RWPE1 (cell line): ENCODE results near the gene KCNK3.

Experiments used
- CTCF ChIA-PET: fragments of 350-600 bp; sonication (Branson Sonifier 250); formaldehyde crosslinking; extraction: SDS; loops from one replicate; lab custom pipeline; 2021; lab: Yijun Ruan, JAX
- POLR2A ChIA-PET: fragments of 400-600 bp; formaldehyde crosslinking; extraction: SDS; loops from one replicate; lab custom pipeline; 2020; ENCODE audit warnings: antibody characterized with exemption; ENCODE audit not compliant: low non-redundant PET; lab: Yijun Ruan, JAX
- DNase-seq: peaks from one replicate; pipeline ENCODE4 v3.0.0; 2012; ENCODE audit warnings: low spot score
- H3K27ac ChIP-seq: fragments of 450-650 bp; 2 replicates; pipeline ENCODE4 v1.5.1; 2017
- TF ChIP-seq, protein P1 (sequence below): fragments of 450-650 bp; conservative IDR thresholded peaks from 2 replicates; pipeline ENCODE4 v1.5.1; 2017; ENCODE audit warnings: low read depth, mild to moderate bottlenecking

The KCNK3 gene

DNA sequence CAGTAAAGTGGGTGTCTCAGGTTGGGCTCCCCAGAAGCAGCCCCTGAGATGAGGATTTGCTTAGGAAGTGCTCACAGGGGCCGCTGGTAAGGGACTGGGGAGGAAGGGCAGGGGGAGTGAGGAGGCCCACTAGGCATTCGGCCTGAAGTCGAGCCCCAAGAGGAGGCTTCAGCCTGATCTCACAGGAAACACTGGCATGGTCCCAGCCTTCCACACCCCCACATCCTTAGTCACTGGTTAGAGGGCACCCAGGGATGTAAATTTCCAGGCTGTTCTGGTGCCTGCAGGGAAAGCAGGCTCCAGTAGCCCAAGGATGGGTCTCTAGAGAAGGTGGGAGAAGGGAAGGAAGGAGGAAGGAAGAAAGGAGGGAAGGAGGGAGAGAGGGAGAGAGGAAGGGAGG lies 22.4 kb upstream of the KCNK3 start:
- ChIA-PET POLR2A (interaction anchor here (0.6 kb wide), 1 partner anchor 1305 kb away, joined by 4 read pairs; no protein-coding TSS in a partner anchor), CTCF (no interaction called here)
- H3K27ac ChIP-seq, result no peak overlapping the region
- no peak for DNase-seq
- TF ChIP-seq, protein P1, sequence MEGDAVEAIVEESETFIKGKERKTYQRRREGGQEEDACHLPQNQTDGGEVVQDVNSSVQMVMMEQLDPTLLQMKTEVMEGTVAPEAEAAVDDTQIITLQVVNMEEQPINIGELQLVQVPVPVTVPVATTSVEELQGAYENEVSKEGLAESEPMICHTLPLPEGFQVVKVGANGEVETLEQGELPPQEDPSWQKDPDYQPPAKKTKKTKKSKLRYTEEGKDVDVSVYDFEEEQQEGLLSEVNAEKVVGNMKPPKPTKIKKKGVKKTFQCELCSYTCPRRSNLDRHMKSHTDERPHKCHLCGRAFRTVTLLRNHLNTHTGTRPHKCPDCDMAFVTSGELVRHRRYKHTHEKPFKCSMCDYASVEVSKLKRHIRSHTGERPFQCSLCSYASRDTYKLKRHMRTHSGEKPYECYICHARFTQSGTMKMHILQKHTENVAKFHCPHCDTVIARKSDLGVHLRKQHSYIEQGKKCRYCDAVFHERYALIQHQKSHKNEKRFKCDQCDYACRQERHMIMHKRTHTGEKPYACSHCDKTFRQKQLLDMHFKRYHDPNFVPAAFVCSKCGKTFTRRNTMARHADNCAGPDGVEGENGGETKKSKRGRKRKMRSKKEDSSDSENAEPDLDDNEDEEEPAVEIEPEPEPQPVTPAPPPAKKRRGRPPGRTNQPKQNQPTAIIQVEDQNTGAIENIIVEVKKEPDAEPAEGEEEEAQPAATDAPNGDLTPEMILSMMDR, result no peak

DNA sequence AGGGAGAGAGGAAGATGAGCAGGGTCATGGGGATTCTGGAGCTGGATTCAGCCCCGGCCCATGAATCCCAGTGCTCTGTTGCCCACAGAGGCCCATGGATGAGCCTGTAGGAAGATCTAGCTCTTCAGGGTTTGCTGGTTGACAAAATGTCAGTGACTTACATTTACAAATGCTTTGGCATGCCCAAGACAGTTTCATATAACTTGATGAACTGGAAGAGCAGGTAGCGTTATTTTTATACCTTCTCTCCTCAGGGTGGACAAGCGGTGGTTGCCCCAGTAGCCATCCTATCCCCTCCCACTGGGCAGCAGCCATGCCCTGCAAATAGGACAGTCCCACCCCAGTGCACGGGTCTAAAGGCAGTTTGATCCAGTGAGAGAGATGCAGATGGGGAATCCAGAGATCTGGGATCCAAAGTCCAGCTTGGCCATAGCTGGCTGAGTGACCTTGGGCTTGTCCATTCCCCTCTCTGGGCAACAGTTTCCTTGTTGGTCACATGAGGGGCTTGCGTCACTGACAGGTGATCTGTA lies 21.5 kb upstream of the KCNK3 start:
- DNase-seq, result no peak
- POLR2A ChIA-PET, result interaction anchor here (0.6 kb wide), 1 partner anchor 1306 kb away, joined by 4 read pairs; no protein-coding TSS in a partner anchor
- TF ChIP-seq, protein P1, result no peak
- CTCF ChIA-PET, result interaction anchor here (0.6 kb wide), 1 partner anchor 13 kb away, joined by 3 read pairs; no protein-coding TSS in a partner anchor
- H3K27ac ChIP-seq, result no peak overlapping the region

DNA sequence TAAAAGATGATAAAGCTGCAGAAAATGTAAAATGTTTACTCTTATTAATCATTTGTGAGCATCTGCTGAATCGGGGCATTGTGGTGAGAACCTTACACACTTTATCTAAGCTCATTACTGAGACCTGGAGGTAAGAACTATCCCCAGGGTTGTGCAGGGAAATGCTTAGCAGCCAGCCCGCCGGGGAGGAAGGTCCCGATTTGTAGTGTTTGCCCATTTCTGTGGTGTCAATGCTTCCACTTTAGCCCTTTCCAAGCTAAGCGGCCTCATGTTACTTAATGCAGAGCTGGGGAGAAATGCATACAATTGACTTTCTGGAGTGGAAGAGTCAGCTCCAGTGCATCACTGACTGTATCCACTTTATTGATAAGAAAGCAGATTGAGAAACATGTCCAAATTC lies 20.8 kb upstream of the KCNK3 start:
- TF ChIP-seq, protein P1, result no peak
- POLR2A ChIA-PET, result no interaction called here

GRCh38 chr2:26672112-26672817 lies 20.3 kb upstream of the KCNK3 start:
- H3K27ac ChIP-seq, result no peak overlapping the region
- DNase-seq, result no peak
- ChIA-PET POLR2A (no interaction called here), CTCF (no interaction called here)
- TF ChIP-seq, protein P1, result no peak

More for the DNA sequence above, 20.8 kb upstream of the KCNK3 start:
- CTCF ChIA-PET, result interaction anchor here (0.5 to 0.6 kb wide), 2 partner anchors 14 to 153 kb away, joined by 3 read pairs; no protein-coding TSS in a partner anchor
- no peak overlapping the region for H3K27ac ChIP-seq
- DNase-seq, result no peak

DNA sequence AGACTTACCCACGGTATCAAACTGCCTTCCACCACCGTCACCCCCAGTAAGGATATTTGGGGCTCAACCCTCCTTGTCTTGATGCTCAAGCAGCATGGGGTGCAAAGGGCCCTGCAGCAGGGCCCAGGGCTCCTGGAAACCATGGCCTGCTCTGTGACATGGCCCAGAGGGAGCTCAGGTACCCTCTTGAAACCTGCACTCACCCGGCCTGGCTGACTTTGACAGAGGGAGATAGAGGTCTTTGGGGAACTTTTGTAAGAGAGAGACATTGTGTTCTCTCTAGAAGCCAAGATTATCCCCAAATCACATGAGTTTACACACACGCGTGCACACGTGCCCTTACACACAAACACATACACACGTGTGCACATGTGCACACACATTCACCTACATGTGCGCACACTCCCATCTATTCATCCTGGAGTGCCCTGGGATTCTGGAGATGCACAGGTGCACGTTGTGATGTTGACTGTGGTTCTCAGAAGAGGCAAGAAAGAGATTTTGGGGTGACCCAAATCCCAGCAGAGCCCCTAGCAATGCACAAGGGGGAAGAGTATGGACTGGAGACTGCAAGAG lies 19.6 kb upstream of the KCNK3 start:
- ChIA-PET CTCF (no interaction called here), POLR2A (no interaction called here)
- no peak for DNase-seq
- no peak overlapping the region for H3K27ac ChIP-seq
- TF ChIP-seq, protein P1, result no peak

DNA sequence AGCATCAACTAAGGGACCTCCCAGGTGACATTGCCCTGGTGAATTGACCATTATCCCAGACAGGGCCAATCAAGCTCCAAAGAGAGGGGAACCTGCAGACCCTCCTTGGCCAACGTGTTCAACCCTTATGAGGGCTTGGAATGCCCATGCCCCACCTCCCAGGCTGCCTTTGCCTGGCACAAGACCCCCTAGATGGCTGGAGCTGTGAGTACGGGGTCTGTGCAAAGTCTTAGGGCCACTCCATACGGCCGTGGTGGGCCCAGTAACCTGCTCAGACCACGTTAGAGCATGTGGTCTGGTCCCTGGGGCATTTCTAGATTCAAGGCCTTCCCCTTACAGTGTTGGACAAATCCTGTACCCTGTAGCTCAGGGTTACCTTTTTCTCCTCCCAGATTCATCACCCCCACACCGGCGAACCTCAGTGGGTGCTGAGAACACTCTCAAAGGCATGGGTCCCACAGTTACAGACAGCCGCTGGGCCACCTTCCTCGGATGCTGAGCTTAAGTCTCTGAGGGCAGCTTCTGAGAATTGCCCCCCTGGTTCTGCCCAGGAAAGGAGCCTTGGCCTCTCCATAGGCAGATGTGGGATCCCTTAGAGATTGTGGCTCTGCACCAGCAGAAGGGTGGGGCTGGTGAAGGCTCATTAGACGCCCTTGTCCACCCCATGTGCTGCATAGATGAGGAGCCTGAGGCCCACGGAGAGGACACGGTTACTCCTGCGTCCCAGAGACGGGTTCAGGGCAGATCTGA lies 18.3 kb upstream of the KCNK3 start:
- TF ChIP-seq, protein P1, result no peak
- ChIA-PET CTCF (interaction anchor here (0.6 kb wide), 1 partner anchor 32 kb away, joined by 4 read pairs; no protein-coding TSS in a partner anchor), POLR2A (no interaction called here)
- H3K27ac ChIP-seq, result no peak overlapping the region
- DNase-seq, result no peak
